ENCODE data around the gene PRR20C. TPM values are rescaled to one million over a fixed set of nuclear protein-coding genes. Genes with fewer than 3 reads are reported as not detected.

Gene PRR20C
- polyA plus RNA-seq, 1 of the 3 experiments (the other 2 are of a cell fraction), result not detected

- POLR2A ChIA-PET, result no interaction called here
These were observed 25.0 kb upstream of the PRR20C start for GRCh38 chr13:57128909-57129308.

More at GRCh38 chr13:57128909-57129308, 25.0 kb upstream of the PRR20C start:
- no peaks in the 10 kb centered on the region for H3K9me3 ChIP-seq
- no peak overlapping the region for H2AFZ ChIP-seq (ENCODE audit: low read depth)
- H3K4me2 ChIP-seq, result no peak overlapping the region
- 0 out of 2 replicates have a peak, but pooled peaks cover 2% of the 10 kb centered on the region for H3K9me2 ChIP-seq
- H3K36me3 ChIP-seq (replicated peaks in 1 of 2; ENCODE audit: control insufficient read depth in 1 of 2, insufficient read depth in 2 of 2, low read length in 1 of 2), result no peaks in the 10 kb centered on the region
- no peak overlapping the region for H3K27ac ChIP-seq (ENCODE audit: low read depth in 2 of 2, low read length in 1 of 2)
- H3K27me3 ChIP-seq (ENCODE audit: insufficient read depth), result no peaks in the 10 kb centered on the region
- 3% methylated on average over 6 of the region's 6 CpGs for WGBS (ENCODE audit: low lambda C conversion rate)
- TF ChIP-seq PBX3 (IDR thresholded peaks at IDR 0.05) (no peak), REST (IDR thresholded peaks at IDR 0.05; ENCODE audit: low read depth, low read length) (no peak), FOSL2 (IDR thresholded peaks at IDR 0.05; ENCODE audit: borderline replicate concordance, low read depth) (no peak), RCOR1 (IDR thresholded peaks at IDR 0.05; ENCODE audit: low read length) (no peak), FOXM1 (IDR thresholded peaks at IDR 0.05; ENCODE audit: low read depth) (no peak), JUND (IDR thresholded peaks at IDR 0.05) (no peak), ELF1 (IDR thresholded peaks at IDR 0.05) (no peak), GABPA (IDR thresholded peaks at IDR 0.05; ENCODE audit: low read depth) (no peak), MAX (IDR thresholded peaks at IDR 0.05; ENCODE audit: low read depth) (no peak), SMC3 (IDR thresholded peaks at IDR 0.05; ENCODE audit: low read depth, low read length) (no peak), NRF1 (IDR thresholded peaks at IDR 0.05; ENCODE audit: low read depth, low read length) (no peak), YY1 (IDR thresholded peaks at IDR 0.05; ENCODE audit: low read depth) (no peak), POLR2AphosphoS5 (IDR thresholded peaks at IDR 0.05; ENCODE audit: low read depth, low read length) (no peak), NFIC (IDR thresholded peaks at IDR 0.05; ENCODE audit: borderline replicate concordance) (no peak), CHD2 (IDR thresholded peaks at IDR 0.05; ENCODE audit: low read length, partially characterized antibody) (no peak)
- TF ChIP-seq, protein P1, sequence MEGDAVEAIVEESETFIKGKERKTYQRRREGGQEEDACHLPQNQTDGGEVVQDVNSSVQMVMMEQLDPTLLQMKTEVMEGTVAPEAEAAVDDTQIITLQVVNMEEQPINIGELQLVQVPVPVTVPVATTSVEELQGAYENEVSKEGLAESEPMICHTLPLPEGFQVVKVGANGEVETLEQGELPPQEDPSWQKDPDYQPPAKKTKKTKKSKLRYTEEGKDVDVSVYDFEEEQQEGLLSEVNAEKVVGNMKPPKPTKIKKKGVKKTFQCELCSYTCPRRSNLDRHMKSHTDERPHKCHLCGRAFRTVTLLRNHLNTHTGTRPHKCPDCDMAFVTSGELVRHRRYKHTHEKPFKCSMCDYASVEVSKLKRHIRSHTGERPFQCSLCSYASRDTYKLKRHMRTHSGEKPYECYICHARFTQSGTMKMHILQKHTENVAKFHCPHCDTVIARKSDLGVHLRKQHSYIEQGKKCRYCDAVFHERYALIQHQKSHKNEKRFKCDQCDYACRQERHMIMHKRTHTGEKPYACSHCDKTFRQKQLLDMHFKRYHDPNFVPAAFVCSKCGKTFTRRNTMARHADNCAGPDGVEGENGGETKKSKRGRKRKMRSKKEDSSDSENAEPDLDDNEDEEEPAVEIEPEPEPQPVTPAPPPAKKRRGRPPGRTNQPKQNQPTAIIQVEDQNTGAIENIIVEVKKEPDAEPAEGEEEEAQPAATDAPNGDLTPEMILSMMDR (IDR thresholded peaks at IDR 0.05), result no peak
- no peaks in the 10 kb centered on the region for H3F3A ChIP-seq (replicated peaks; ENCODE audit: insufficient read depth)
- no peak for DNase-seq
- CTCF ChIA-PET, result no interaction called here
- H3K4me3 ChIP-seq (ENCODE audit: low read depth in 2 of 2, low read length in 1 of 2), result no peak overlapping the region
- no peaks in the 10 kb centered on the region for H3K79me2 ChIP-seq (ENCODE audit: insufficient read depth)
- no peak overlapping the region for H3K9ac ChIP-seq
- no peaks in the 10 kb centered on the region for H3K4me1 ChIP-seq (ENCODE audit: control insufficient read depth in 1 of 2, insufficient read depth in 2 of 2, low read depth in 1 of 2, low read length in 1 of 2)
- H4K20me1 ChIP-seq (ENCODE audit: insufficient read depth), result no peaks in the 10 kb centered on the region

Measured in SK-N-SH (cell line).